NCI-H446 treated with DMSO at 0.1 percent for 48 hours (cell line): ENCODE measurements around the gene FEM1B.

ENCODE experiments used
- DNase-seq: peaks from one replicate; lab custom pipeline; 2025; lab: John Stamatoyannopoulos, UW

Gene FEM1B

GRCh38 chr15:68259883-68260282 lies 17.7 kb upstream of the FEM1B start:
- DNase-seq, result no peak

GRCh38 chr15:68261241-68261640 lies 16.3 kb upstream of the FEM1B start:
- no peak for DNase-seq

GRCh38 chr15:68261980-68262379 lies 15.6 kb upstream of the FEM1B start:
- no peak for DNase-seq

GRCh38 chr15:68262514-68263356 lies 14.8 kb upstream of the FEM1B start:
- no peak for DNase-seq

- no peak for DNase-seq
Observed at GRCh38 chr15:68264282-68264681, 13.3 kb upstream of the FEM1B start.

GRCh38 chr15:68265081-68265480 lies 12.5 kb upstream of the FEM1B start:
- DNase-seq, result no peak

GRCh38 chr15:68265674-68266073 lies 11.9 kb upstream of the FEM1B start:
- DNase-seq, result no peak

- no peak for DNase-seq
Observed at GRCh38 chr15:68268405-68268804, 9.1 kb upstream of the FEM1B start.

- no peak for DNase-seq
Observed at GRCh38 chr15:68271854-68272471, 5.6 kb upstream of the FEM1B start.

GRCh38 chr15:68272721-68273271 lies 4.7 kb upstream of the FEM1B start:
- DNase-seq, result no peak

- DNase-seq, result no peak
Observed at GRCh38 chr15:68274201-68274848, 3.2 kb upstream of the FEM1B start.

GRCh38 chr15:68275165-68275746 lies 2.3 kb upstream of the FEM1B start:
- no peak for DNase-seq

- no peak for DNase-seq
Observed at GRCh38 chr15:68276668-68277067, 877 bp upstream of the FEM1B start.

GRCh38 chr15:68277131-68277602 lies 378 bp upstream of the FEM1B start:
- no peak for DNase-seq

- DNase-seq, result no peak
Observed at GRCh38 chr15:68278345-68278594, 725 bp downstream of the FEM1B start.

GRCh38 chr15:68278595-68279405 lies 1.3 kb downstream of the FEM1B start:
- DNase-seq, result peak; percentile 11

GRCh38 chr15:68279779-68280753 lies 2.5 kb downstream of the FEM1B start:
- no peak for DNase-seq

GRCh38 chr15:68281008-68281407 lies 3.5 kb downstream of the FEM1B start:
- DNase-seq, result no peak

GRCh38 chr15:68283401-68283800 lies 5.9 kb downstream of the FEM1B start:
- no peak for DNase-seq

- DNase-seq, result no peak
Observed at GRCh38 chr15:68284616-68285258, 7.2 kb downstream of the FEM1B start.
